Cerebellar nuclear complex (tissue), 1 donor: ENCODE data around the gene ZNF600.
"Not testable (repeated sequence)": the region's sequence is repeated elsewhere in the genome, so short reads cannot be mapped to it uniquely, and the experiment has no call there.

Experiments used
- DNase-seq, 2 experiments: peaks; one replicate each; lab custom pipeline; 2025; lab: John Stamatoyannopoulos, UW

Gene ZNF600

DNA sequence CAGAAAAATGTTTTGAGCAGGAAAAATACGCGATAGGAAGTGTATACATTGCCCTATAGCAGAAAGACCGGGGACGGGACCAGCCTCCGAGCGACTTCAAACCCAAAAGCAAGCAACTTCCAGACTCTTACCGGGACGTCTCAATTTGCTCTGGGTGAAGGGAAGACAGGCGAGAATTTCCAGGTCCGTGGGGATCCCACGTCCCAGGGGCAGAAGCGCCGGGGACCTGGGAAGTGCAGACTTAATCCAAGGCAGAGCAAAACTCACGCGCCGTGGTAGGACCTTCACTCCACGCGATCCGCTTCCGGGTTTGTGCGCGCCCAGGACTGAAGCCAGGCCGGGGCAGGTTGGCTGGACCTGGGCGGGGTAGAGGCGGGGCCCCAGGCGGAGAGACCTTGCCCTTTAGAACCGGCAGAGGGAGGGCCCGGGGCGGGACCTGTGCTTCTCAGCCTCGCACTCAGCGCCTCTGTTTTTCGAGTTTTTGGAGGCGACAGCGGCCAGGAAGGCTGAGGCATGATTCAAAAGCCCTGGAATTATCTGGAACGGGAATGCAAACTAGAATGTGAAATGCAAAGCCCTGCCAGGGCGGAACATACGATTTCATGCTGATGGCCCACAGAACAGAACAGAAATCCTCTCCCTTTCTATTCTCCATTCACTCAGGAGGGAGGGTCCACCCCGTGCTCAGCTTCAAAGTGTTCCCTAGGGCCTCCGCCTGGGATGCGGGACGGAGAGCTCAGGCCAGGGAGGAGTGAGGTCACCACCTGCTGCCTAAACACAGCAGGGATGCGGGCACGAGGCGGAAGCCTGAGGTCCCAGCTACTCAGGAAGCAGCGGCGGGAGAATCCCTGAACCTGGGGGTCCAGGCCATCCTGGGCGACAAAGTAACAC, at the start of gene ZNF600:
TSS of gene ZNF600 (minus strand) at position 328 of the 891 bp plus-strand sequence. CDS start 7,903 bp downstream, outside the sequence.
- DNase-seq, result peak in 1 of 2 experiments; percentile 65

DNA sequence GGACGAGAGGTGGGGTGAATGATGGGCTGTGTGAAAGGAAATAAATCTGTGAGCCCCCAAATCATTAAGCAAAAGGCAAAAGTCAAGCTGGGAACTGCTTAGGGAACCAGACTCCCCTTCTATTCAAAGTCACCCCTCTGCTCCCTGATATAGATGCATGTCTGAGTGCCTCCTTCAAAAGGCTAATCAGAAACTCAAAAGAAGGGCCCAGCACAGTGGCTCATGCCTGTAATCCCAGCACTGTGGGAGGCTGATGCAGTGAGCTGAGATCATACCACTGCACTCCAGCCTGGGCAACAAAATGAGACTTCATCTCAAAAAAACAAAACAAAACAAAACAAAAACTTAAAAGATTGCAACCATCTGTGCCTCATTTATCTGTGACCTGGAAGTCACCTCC, 47.7 kb upstream of the ZNF600 start:
- not testable (repeated sequence) for DNase-seq

DNA sequence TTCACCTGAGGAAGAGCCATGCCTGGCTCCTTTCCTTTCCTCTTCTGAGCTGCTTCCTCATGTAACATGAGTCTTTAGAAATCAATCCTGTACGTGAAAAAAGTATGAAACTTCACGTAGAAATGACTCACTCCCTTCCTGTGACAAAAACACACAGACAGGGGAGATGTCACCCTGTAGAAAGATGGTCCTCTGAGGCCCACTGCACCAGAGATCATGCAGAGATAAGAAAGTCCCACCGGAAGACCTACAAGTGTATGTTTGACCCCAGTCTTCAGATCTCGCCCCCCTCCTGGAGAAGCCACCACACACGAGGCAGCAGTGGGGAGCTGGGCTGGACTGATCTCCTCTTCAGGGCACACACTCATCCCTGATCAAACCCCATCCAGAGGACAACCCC, 47.0 kb upstream of the ZNF600 start:
- not testable (repeated sequence) for DNase-seq

DNA sequence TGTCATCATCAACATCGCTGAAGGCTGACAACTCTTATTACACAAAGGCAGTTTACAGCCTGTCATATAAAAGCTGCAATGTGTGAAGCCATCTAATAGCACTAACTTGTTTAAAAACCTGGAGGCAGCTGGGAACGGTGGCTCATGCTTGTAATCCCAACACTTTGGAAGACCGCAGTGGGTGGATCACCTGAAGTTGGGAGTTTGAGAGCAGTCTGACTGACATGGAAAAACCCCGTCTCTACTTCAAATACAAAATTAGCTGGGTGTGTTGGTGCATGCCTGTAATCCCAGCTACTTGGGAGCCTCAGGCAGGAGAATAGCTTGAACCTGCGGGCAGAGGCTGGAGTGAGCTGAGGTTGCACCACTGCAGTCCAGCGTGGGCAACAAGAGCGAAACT, 43.3 kb upstream of the ZNF600 start:
- DNase-seq, result not testable (repeated sequence)

DNA sequence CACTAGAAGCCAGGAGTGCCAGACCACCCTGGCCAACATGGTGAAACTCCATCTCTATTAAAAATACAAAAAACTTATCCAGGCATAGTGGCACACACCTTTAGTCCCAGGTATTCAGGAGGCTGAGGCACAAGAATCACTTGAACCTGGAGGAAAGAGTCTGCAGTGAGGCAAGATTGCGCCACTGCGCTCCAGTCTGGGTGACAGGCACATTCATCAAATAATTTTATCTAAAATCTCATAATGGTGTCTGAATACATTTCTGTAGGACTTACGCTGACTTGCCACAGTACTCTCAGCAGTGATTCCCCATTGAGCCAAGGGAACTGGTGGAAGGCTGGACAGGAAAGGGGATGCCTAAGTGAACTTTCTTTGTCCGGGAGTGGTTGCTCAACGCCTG, 39.2 kb upstream of the ZNF600 start:
- no peak for DNase-seq

DNA sequence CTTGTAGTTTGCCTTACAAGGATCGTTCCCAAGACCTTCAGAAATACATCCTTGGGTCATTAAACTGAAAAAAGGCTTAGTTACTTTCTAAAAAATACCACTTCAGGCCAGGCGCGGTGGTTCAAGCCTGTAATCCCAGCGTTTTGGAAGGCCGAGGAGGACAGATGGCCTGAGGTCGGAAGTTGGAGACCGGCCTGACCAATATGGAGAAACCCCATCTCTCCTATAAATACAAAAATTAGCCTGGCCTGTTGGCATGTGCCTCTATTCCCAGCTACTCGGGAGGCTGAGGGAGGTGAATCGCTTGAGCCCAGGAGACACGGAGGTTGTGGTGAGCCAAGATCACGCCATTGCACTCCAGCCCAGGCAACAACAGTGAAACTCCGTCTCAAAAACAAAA, 37.1 kb upstream of the ZNF600 start:
- peak; percentile 57 to 76 for DNase-seq

DNA sequence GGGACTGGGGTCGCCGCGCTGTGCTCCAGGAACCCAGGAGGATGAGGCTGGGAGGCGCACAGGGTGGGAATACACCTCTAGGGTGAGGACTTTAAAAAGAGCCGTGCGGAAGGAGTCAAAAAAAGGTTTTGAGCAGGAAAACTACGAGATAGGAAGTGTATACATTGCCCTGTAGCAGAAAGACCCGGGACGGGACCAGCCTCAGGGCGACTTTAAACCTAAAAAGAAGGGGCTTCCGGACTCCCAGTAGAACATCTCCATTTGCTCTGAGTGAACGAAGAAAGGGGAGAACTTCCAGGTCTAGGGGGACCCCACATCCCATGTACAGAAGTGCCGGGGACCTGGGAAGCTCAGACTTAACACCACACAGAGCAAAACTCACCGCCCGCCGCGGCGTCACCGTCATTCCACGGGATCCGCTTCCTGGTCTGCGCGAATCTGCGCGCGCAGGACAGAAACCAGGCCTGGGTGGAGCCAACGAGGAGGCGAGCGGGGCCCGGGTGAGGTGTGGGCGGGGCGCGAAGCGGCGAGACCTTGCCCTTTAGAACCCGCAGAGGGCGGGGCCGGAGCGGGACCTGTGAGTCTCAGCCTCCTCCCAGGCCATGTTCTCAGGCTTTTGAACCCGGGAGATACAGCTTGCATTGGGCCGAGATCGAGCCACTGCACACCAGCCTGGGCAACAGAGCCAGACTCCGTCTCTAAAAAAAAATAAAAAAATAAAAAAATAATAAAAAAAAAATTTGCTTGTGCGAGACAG, 34.8 kb upstream of the ZNF600 start, which contains the start of gene ZNF28:
TSS of gene ZNF28 (minus strand) at position 430 of the 757 bp plus-strand sequence. CDS start 3,675 bp downstream, outside the sequence.
- DNase-seq, result peak in 1 of 2 experiments; percentile 41

DNA sequence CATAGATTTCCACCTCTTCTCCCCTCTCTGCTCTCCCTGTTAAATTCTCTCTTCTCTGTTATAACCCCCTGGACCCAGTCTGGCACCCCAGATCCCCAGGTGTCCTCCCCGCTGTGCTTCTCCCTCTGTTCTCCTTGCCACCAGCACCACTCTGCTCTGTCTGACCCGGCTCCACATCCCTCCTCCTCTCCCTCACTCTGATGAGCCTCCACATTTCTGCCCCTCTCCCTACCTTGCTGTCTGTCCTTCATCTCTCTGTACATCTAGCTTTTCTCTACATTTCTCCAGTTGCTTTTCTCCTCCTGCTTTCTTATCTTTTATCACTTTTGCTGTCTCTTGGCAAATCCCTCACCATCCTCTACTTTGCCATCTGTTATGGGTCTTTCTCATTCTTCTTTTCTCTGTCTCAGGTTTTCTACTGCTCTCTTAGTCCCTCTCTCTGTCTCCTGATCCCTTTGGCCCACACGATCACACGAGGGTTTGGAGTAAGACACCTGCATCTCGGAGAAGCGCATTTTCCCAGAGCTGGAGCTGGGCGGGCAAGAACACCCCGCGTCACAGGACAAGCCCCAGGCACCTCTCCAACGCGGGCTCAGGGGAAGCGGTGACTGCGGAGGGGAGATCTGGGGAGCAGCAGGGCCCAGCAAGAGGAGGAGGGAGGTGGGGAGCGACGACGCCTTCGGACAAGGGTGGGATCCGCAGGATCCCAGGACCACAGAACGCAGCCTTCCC, 34.0 kb upstream of the ZNF600 start:
- not testable (repeated sequence) for DNase-seq

DNA sequence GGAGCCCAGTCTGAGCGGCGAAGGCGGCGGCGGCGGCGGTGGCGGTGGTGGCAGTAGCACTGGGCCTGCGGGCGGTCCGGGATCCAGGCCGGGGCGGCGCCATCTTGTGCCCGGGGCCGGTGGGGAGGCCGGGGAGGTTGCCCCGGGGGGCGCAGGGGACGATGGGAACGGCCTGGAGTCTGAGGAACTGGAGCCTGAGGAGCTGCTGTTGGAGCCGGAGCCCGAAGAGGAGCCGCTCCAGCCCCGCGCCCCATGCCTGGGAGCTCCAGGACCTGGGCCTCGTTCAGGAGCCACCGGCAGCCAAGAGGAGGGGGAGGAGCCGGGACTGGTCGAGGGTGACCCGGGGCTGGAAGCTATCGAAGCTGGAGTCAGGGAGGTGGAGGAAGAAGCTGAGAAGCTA, 23.2 kb upstream of the ZNF600 start:
- DNase-seq, result no peak

DNA sequence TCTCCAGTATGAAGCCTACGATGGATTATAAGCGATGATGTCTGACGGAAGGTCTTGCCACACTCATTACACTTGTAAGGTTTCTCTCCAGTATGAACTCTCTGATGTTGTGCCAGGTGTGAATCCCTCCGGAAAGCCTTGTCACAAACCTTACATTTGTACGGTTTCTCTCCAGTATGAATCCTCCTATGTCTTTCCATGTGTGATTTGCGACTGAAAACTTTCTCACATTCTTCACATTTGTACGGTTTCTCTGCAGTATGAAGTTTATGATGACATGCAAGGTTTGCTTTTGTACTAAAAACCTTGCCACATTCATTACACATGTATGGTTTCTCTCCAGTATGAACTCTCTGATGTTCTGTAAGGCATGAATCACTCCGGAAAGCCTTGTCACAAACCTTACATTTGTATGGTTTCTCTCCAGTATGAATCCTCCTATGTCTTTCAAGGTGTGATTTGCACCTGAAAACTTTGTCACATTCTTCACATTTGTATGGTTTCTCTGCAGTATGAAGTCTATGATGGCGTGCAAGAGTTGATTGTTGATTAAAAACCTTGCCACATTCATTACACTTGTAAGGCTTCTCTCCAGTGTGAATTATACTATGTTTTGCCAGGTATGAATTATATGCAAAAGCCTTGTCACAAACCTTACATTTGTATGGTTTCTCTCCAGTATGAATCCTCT, 13.5 kb upstream of the ZNF600 start:
- not testable (repeated sequence) for DNase-seq

DNA sequence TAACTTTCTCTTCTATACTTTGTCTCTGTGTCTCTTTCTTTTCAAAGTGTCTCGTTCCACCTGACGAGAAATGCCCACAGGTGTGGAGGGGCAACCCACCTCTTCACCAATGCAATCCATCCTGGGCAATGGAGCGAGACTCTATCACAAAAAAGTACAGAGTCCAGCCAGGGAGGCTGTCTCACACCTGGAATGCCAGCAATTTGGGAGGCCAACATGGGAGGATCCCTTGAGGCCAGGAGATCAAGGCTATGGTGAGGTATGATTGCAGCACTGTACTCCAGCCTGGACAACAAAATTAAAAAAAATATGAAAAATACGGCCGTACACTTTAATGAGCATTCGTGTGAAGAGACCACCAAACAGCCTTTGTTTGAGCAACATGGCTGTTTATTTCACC, 2.8 kb upstream of the ZNF600 start:
- DNase-seq, result no peak

DNA sequence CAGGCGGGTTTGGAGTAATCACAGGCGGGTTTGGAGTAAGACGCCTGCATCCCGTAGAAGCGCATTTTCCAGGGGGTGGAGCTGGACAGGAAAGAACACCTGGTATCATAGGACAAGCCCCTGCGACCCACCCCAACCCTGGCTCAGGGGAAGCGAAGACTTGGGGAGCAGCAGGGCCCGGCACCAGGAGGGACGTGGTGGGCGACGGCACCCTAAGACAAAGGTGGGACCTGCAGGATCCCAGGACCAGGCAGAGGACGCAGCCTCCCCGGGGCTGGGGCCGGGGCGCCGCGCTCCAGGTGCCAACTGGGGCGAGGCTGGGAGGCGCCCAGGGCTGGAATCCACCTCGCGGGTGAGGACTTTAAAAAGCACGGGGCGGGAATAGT, 520 bp downstream of the ZNF600 start:
- DNase-seq, result no peak

DNA sequence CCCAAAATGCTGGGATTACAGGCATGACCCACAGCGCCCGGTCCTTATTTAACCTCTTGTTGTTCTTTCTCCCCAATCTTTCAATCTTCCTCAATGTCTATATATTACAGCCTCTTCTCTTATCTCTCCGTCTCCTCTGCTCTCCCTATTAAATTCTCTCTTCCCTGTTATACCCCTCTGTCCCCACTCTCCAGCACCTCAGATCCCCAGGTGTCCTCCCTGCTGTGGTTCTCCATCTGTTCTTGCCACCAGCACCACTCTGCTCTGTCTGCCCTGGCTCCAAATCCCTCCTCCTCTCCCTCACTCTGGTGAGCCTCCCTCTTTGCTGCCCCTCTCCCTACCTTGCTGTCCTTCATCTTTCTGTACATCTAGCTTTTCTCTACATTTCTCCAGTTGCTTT, 1.1 kb downstream of the ZNF600 start:
- DNase-seq, result peak in 1 of 2 experiments; percentile 30

DNA sequence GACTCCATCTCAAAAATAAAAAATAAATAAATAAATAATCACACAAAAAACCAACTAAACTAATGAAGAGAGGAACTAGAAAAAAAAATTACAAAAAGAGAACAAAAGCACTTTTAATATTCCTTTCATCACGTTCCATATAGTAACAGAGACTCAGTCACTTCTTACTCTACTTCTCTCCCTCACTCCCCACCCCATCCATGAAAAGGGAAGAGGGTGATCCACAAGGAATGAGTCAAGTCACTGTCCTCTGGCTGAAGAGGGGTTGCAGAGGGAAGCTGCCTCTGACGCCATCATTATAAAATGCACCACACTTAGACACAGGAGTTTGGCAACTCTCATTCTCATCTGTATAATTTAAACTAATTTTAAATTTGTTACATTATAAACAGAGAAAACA, 3.7 kb downstream of the ZNF600 start:
- DNase-seq, result not testable (repeated sequence)

DNA sequence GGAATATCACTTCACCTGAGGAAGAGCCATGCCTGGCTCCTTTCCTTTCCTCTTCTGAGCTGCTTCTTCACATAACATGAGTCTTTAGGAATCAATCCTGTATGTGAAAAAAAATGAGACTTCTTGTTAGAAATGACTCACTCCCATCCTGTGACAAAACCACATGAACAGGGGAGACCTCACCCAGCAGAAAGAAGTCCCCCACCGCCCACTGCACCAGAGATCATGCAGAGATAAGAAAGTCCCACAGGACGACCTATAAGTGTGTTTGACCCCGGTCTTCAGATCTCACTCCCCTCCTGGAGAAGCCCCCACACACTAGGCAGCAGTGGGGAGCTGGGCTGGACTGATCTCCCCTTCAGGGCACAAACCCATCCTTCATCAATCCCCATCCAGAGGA, 7.8 kb downstream of the ZNF600 start:
- DNase-seq, result no peak

DNA sequence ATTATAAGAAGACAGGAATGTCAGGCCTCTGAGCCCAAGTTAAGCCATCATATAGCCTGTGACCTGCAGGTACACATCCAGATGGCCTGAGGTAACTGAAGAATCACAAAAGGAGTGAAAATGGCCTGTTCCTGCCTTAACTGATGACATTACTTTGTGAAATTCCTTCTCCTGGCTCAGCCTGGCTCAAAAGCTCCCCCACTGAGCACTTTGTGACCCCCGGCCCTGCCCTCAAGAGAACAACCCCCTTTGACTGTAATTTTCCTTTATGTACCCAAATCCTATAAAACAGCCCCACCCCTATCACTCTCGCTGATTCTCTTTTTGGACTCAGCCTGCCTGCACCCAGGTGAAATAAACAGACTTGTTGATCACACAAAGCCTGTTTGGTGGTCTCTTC, 30.1 kb downstream of the ZNF600 start:
- not testable (repeated sequence) for DNase-seq

DNA sequence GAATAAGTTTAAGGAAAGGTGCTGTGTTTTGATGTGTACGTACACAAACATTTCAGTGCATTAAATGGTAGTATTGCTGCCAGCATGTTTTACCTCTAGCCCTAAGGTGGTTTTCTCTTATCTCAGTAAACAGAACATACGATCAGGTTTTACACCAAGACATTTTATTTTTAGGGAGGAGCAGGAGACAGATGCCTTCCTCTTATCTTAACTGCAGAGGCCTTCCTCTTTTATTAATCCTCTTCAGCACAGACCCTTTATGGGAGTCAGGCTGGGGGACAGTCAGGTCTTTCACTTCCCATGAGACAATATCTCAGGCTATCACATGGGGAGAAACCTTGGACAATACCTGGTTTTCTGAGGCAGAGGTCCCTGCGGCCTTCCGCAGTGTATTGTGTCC, 36.8 kb downstream of the ZNF600 start:
- DNase-seq, result no peak

DNA sequence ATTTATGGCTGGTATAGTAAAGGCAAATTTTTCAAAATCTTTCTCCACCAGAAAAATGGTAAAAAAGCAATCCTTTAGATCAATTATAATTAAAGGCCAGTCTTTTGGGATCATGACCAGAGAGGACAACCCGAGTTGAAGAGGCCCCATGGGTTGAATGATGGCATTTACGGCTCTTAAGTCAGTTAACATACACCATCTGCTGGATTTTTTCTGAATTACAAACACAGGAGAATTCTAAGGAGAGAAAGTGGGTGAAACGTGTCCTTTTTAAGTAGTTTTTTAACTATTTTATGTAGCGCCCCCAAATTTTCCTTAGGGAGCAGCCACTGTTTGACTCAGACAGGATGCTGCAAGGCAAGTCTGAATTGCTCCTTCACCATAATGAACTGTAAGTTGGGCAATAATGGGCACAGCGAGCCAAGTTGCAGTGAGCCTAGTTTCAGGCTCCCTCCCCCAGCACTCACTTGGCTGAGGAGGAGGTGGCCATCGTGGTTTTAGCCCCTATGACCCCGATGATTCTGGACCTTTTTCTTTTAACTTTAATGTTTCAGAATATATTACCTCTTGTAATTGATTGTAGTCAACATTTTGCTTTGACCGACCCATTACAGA, 38.1 kb downstream of the ZNF600 start:
- DNase-seq, result no peak

DNA sequence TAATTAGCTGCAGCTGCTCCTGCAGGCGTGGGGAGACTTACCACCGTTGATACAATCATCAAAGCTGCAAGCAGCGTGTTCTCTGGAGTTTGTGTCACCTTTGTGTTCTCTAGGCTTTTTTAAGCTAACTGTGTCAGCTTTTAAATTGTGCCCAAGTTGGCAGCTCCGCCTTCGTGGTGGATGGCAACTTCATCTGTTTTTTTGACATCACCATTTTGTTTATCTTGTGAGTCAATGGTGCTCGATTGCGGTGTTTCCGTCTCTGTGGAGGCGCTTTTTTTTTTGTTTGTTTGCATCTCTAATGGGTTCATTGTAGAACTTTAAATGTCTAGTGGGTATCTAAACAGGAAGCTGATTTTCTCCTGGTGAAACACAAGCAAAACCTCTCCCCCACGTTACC, 40.7 kb downstream of the ZNF600 start:
- not testable (repeated sequence) for DNase-seq

DNA sequence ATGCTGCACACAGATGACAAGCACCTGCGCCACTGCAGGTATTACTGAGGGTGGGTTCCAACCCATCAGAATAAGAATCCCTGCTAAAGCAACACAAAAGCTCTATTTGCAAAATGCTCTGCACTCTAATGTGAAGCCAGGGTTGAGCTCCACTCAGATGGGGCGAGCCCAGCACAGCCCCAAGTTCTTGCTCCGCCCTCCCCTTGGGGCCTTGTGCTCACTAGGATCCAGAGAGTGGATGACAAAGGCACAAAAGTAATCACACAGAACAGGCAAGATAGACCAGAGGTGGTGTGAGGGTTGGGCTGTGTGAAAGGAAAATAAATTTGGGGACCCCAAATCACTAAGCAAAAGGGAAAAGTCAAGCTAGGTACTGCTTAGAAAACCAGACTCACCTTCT, 43.5 kb downstream of the ZNF600 start:
- no peak for DNase-seq

DNA sequence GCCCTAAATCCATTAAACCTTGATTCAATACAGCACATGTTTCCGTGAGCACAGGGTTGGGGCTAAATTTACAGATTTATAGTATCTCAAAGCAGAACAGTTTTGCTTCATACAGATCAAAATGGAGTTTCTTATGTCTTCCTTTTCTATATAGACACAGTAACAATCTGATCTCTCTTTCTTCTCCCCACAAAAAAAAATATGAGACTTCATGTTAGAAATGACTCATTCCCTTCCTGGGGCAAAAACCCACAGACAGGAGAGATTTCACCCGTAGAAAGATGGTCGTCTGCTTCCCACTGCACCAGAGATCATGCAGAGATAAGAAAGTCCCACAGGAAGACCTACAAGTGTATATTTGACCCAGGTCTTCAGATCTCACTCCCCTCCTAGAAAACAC, 44.1 kb downstream of the ZNF600 start:
- no peak for DNase-seq
